Nephron (organoid): ENCODE results near the gene TCOF1.

Experiments used
- H3K27ac Mint-ChIP-seq, 3 experiments: 2 replicates each; pipeline ENCODE4 v1.8.0; 2020; ENCODE audit warnings: mixed read lengths in 3 of 3, mild to moderate bottlenecking in 2 of 3, moderate library complexity in 1 of 3
- H3K27me3 Mint-ChIP-seq: 2 replicates; pipeline ENCODE4 v1.8.0; 2021; ENCODE audit warnings: low read depth, mild to moderate bottlenecking, moderate library complexity, mixed read lengths
- H3K36me3 Mint-ChIP-seq: 2 replicates; pipeline ENCODE4 v1.8.0; 2020; ENCODE audit warnings: low read depth, mixed read lengths
- H3K4me1 Mint-ChIP-seq: 2 replicates; pipeline ENCODE4 v1.8.0; 2020; ENCODE audit warnings: mixed read lengths
- H3K4me3 Mint-ChIP-seq, 3 experiments: 2 replicates each; pipeline ENCODE4 v1.8.0; 2020; ENCODE audit warnings: mild to moderate bottlenecking in 3 of 3, mixed read lengths in 3 of 3, moderate library complexity in 2 of 3
- H3K9me3 Mint-ChIP-seq: 2 replicates; pipeline ENCODE4 v1.8.0; 2020; ENCODE audit warnings: mixed read lengths
- TF ChIP-seq, protein P1 (sequence below), 3 experiments: fragments of 200-600 bp; sonication (generic); IDR thresholded peaks; one replicate each; pipeline ENCODE4 v1.5.0; 2021; ENCODE audit warnings: antibody characterized with exemption in 3 of 3; ENCODE audit not compliant: unreplicated experiment in 3 of 3

TCOF1 gene

GRCh38 chr5:150406103-150406722, 48.7 kb downstream of the TCOF1 start:
- Mint-ChIP-seq H3K27me3 (no peaks in the 10 kb centered on the region), H3K4me3 (no peak overlapping the region), H3K9me3 (no peaks in the 10 kb centered on the region), H3K36me3 (peaks cover 8% of the 10 kb centered on the region), H3K27ac (no peak overlapping the region), H3K4me1 (peaks cover 10% of the 10 kb centered on the region)
- TF ChIP-seq, protein P1, sequence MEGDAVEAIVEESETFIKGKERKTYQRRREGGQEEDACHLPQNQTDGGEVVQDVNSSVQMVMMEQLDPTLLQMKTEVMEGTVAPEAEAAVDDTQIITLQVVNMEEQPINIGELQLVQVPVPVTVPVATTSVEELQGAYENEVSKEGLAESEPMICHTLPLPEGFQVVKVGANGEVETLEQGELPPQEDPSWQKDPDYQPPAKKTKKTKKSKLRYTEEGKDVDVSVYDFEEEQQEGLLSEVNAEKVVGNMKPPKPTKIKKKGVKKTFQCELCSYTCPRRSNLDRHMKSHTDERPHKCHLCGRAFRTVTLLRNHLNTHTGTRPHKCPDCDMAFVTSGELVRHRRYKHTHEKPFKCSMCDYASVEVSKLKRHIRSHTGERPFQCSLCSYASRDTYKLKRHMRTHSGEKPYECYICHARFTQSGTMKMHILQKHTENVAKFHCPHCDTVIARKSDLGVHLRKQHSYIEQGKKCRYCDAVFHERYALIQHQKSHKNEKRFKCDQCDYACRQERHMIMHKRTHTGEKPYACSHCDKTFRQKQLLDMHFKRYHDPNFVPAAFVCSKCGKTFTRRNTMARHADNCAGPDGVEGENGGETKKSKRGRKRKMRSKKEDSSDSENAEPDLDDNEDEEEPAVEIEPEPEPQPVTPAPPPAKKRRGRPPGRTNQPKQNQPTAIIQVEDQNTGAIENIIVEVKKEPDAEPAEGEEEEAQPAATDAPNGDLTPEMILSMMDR (IDR thresholded peaks at IDR 0.05; ENCODE audit: unreplicated experiment in 3 of 3), result no peak

DNA sequence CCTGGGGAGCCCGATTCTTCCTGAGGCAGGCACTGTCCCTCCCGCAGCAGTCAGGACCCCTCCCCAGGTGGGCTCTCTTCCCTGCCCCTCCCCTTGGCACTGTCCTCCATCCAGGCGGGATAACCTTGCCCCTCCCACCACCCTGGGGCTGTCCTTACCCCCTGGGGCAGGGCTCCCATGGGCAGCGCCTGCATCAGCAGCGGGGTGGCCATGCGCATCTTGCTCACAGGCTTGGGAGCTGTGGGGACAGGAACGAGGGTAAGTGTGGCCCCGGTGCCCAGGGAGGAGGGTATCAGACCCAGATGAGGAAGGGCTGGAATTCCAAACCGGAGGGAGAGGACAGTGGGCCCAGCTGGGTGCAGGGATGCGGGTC, 49.2 kb downstream of the TCOF1 start:
- Mint-ChIP-seq H3K4me1 (peaks cover 10% of the 10 kb centered on the region), H3K27me3 (no peaks in the 10 kb centered on the region), H3K27ac (no peak overlapping the region), H3K9me3 (no peaks in the 10 kb centered on the region), H3K36me3 (peaks cover 5% of the 10 kb centered on the region), H3K4me3 (no peak overlapping the region)
- TF ChIP-seq, protein P1 (IDR thresholded peaks at IDR 0.05; ENCODE audit: unreplicated experiment in 3 of 3), result no peak

DNA sequence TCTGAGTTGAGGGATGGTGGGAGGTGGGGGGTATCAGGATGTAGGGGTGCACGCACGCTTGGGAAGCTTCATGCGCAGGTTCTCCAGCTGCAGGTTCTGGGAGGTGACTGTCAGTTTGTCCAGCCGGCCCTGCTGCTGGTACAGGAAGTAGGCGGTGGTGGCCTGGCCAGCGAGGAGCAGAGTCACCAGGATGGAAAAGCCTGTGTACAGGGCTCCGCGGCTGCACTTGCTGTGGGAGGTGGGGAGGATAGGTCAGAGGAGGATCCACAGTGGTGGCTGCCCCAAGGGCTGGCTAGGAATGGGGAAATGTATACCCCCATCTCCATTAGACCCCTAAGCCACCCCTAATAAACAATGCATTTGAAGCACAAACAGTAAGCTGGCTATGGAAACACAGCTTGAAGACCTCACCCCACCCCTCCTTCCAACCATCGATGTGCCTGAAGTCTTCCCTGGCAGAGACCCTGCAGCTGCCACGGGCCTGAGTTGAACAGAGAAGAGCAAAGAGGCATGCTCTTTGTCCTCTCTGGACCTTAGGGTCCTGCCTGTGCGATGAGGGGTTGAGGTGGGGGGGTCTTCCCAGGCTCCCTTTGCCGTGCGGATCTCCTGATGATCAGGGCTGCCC, 49.7 kb downstream of the TCOF1 start:
- Mint-ChIP-seq H3K27ac (no peak overlapping the region), H3K36me3 (peaks cover 5% of the 10 kb centered on the region), H3K4me3 (no peak overlapping the region), H3K9me3 (no peaks in the 10 kb centered on the region), H3K27me3 (no peaks in the 10 kb centered on the region), H3K4me1 (peaks cover 10% of the 10 kb centered on the region)
- TF ChIP-seq, protein P1 (IDR thresholded peaks at IDR 0.05; ENCODE audit: unreplicated experiment in 3 of 3), result no peak

DNA sequence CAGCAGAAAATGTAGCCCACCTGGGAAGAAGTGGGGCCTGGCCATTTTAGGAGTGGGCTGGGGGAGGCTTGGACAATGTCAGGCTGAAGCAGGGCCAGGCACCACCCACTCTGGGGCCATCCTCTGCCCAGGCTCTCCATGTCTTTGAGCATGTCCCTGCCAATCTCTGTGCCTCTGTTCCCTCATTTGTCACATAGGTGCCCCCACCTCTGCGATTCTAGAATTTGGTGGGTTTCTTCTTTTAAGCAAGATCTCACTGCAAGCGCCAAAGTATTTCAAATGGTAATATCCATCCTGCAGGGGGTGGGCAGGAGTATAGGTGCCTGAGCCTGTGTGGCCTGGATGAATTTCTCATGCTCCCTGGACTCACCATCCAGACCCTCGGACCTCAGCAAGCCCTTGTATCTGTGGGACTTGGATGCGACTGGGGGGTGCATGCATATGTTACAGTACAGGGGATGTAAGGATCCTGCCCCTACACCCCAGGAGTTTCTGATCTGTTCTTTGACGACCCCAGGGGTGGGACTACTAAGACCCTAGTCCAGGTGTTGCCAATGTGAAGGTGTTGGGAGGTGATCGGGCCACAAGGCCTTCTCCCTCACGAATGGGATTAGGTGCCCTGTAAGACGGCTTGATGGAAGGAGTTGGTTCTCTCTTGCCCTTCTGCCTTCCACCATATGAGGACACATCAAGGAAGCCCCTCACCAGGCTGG, 50.9 kb downstream of the TCOF1 start:
- peaks cover 19% of the 10 kb centered on the region for H3K4me1 Mint-ChIP-seq

GRCh38 chr5:150409638-150410523, 52.4 kb downstream of the TCOF1 start:
- Mint-ChIP-seq H3K27me3 (no peaks in the 10 kb centered on the region), H3K4me3 (peak overlapping the region in 1 of 3 experiments; percentile 11), H3K4me1 (peaks cover 19% of the 10 kb centered on the region), H3K9me3 (no peaks in the 10 kb centered on the region), H3K27ac (peak overlapping the region; percentile 28 to 63 (median 53)), H3K36me3 (no peaks in the 10 kb centered on the region)
- TF ChIP-seq, protein P1 (IDR thresholded peaks at IDR 0.05; ENCODE audit: unreplicated experiment in 3 of 3), result no peak

More for the DNA sequence above, 50.9 kb downstream of the TCOF1 start:
- Mint-ChIP-seq H3K9me3 (no peaks in the 10 kb centered on the region), H3K36me3 (no peaks in the 10 kb centered on the region), H3K4me3 (no peak overlapping the region), H3K27ac (no peak overlapping the region), H3K27me3 (no peaks in the 10 kb centered on the region)
- TF ChIP-seq, protein P1 (IDR thresholded peaks at IDR 0.05; ENCODE audit: unreplicated experiment in 3 of 3), result no peak
